Lower leg skin (tissue), 3 donors: Measurements from ENCODE around the gene DNMT3A.

Source experiments
- CTCF ChIP-seq, 3 donors: fragments of 450-650 bp; IDR thresholded peaks; one replicate each; pipeline ENCODE4 v1.5.1; 2016; ENCODE audit warnings: antibody characterized with exemption in 3 of 3, mild to moderate bottlenecking in 3 of 3, moderate library complexity in 2 of 3
- POLR2A ChIP-seq, 2 donors: fragments of 450-650 bp; IDR thresholded peaks; one replicate each; pipeline ENCODE4 v1.6.1; 2016 to 2017; ENCODE audit warnings: antibody characterized with exemption in 2 of 2, mild to moderate bottlenecking in 1 of 2, moderate library complexity in 1 of 2

GRCh38 chr2:25220313-25220712, 121.4 kb downstream of the DNMT3A start:
- TF ChIP-seq POLR2A (IDR thresholded peaks at IDR 0.05) (no peak), CTCF (IDR thresholded peaks at IDR 0.05) (no peak)
